Caco-2 (cell line): ENCODE data around the gene RAB11FIP4. TPM values are rescaled to one million over a fixed set of nuclear protein-coding genes. Genes with fewer than 3 reads are reported as not detected.

Experiments
- BruUV-seq: library from RNA; stranded (reverse); fragments of 400-500 nt; replicated peaks from 2 replicates; lab custom pipeline; 2021; lab: Mats Ljungman, UMichigan
- CTCF ChIA-PET: fragments of 300-600 bp; sonication (Branson Sonifier 250); formaldehyde crosslinking; loops from one replicate; lab custom pipeline; 2022; ENCODE audit warnings: antibody characterized with exemption; lab: Charles Lee
- POLR2A ChIA-PET: fragments of 300-600 bp; sonication (Branson Sonifier 250); formaldehyde crosslinking; loops from one replicate; lab custom pipeline; 2022; ENCODE audit warnings: antibody characterized with exemption; lab: Charles Lee
- DNase-seq, 2 experiments: peaks; one replicate each; pipeline versions ENCODE4 v3.0.0 to v3.0.0-alpha.2; 2020 to 2022
- H3K27me3 ChIP-seq: replicated peaks from 2 replicates; pipeline ENCODE4 v1.6.0; 2011; ENCODE audit warnings: low read length; ENCODE audit not compliant: control insufficient read depth, insufficient read depth
- H3K36me3 ChIP-seq: 2 replicates; pipeline ENCODE4 v1.5.1; 2011; ENCODE audit warnings: low read length; ENCODE audit not compliant: control insufficient read depth, insufficient read depth
- H3K4me1 ChIP-seq: fragments of 250-450 bp; sonication (Bioruptor Pico); 2 replicates; pipeline ENCODE4 v1.5.1; 2020; ENCODE audit warnings: mild to moderate bottlenecking
- H3K4me3 ChIP-seq: 2 replicates; pipeline ENCODE4 v1.5.1; 2011; ENCODE audit warnings: low read depth, mild to moderate bottlenecking, control low read depth, low read length
- H3K9me3 ChIP-seq: fragments of 250-450 bp; sonication (Bioruptor Pico); 2 replicates; pipeline ENCODE4 v1.5.1; 2020; ENCODE audit warnings: mild to moderate bottlenecking, moderate library complexity
- H3K27ac Mint-ChIP-seq: one replicate; pipeline ENCODE4 v1.8.0; 2022; ENCODE audit warnings: mixed read lengths; ENCODE audit not compliant: unreplicated experiment
- H3K27me3 Mint-ChIP-seq: one replicate; pipeline ENCODE4 v1.8.0; 2022; ENCODE audit warnings: mixed read lengths; ENCODE audit not compliant: insufficient read depth, unreplicated experiment
- H3K36me3 Mint-ChIP-seq: one replicate; pipeline ENCODE4 v1.8.0; 2022; ENCODE audit warnings: mild to moderate bottlenecking, mixed read lengths; ENCODE audit not compliant: insufficient read depth, unreplicated experiment
- H3K4me1 Mint-ChIP-seq: one replicate; pipeline ENCODE4 v1.8.0; 2022; ENCODE audit warnings: low read depth, mixed read lengths; ENCODE audit not compliant: unreplicated experiment
- H3K4me3 Mint-ChIP-seq: one replicate; pipeline ENCODE4 v1.8.0; 2022; ENCODE audit warnings: mild to moderate bottlenecking, moderate library complexity, mixed read lengths; ENCODE audit not compliant: unreplicated experiment
- H3K9me3 Mint-ChIP-seq: one replicate; pipeline ENCODE4 v1.8.0; 2022; ENCODE audit warnings: mixed read lengths; ENCODE audit not compliant: unreplicated experiment
- CTCF ChIP-seq, 2 experiments: fragments of 200-600 bp in 1 of 2; IDR thresholded peaks; 1 replicate in 1 of 2; 2 replicates in 1 of 2; pipeline versions ENCODE4 v1.5.1 to v1.8.0; 2011 to 2022; ENCODE audit warnings: antibody characterized with exemption in 1 of 2, control low read depth in 1 of 2, inconsistent platforms in 1 of 2, low read depth in 1 of 2, low read length in 1 of 2, mild to moderate bottlenecking in 1 of 2, moderate library complexity in 1 of 2; ENCODE audit not compliant: insufficient read depth in 1 of 2, severe bottlenecking in 1 of 2, unreplicated experiment in 1 of 2
- intact Hi-C: fragments of 100-400 bp; cut with micrococcal nuclease; formaldehyde crosslinking; loops from one replicate; pipeline ENCODE4 v1.10.0; 2022; ENCODE audit not compliant: unreplicated experiment
- total RNA-seq: library from RNA; stranded (reverse); gene quantifications from 2 replicates; pipeline ENCODE4 v1.2.3, GENCODE V29; 2022

RAB11FIP4 gene
- total RNA-seq, 1 experiment from 2014 or later, result 90.3 TPM

GRCh38 chr17:31524926-31525800 is 133.7 kb downstream of the RAB11FIP4 start:
- peak; percentile 85 to 92 for DNase-seq
- H3K4me1 Mint-ChIP-seq, result no peaks in the 10 kb centered on the region
- Histone ChIP-seq H3K4me1 (no peaks in the 10 kb centered on the region), H3K27me3 (no peaks in the 10 kb centered on the region), H3K9me3 (no peaks in the 10 kb centered on the region), H3K4me3 (no peak overlapping the region), H3K36me3 (peaks cover 26% of the 10 kb centered on the region)
- ChIA-PET POLR2A (no interaction called here), CTCF (interaction anchor here (0.7 to 2.5 kb wide), 5 partner anchors 10 to 93 kb away, joined by 3 to 11 read pairs (median 3); no protein-coding TSS in a partner anchor)
- peak; percentile 95 to 97 for TF ChIP-seq CTCF (IDR thresholded peaks at IDR 0.05; ENCODE audit: insufficient read depth in 1 of 2, low read depth in 1 of 2, low read length in 1 of 2, severe bottlenecking in 1 of 2, unreplicated experiment in 1 of 2)
- H3K27me3 Mint-ChIP-seq, result no peaks in the 10 kb centered on the region
- intact Hi-C loops, result loop anchor here (1.0 to 10.0 kb wide), 3 partner anchors 60 to 136 kb away; no protein-coding TSS in a partner anchor
- H3K36me3 Mint-ChIP-seq, result peaks cover 75% of the 10 kb centered on the region
- H3K9me3 Mint-ChIP-seq, result no peaks in the 10 kb centered on the region
- H3K4me3 Mint-ChIP-seq, result no peak overlapping the region
- BruUV-seq, result no TSS peak
- no peak overlapping the region for H3K27ac Mint-ChIP-seq

- no peak overlapping the region for H3K4me3 Mint-ChIP-seq
- no peak overlapping the region for H3K27ac Mint-ChIP-seq
- no TSS peak for BruUV-seq
- Histone ChIP-seq H3K36me3 (peaks cover 25% of the 10 kb centered on the region), H3K4me3 (no peak overlapping the region), H3K4me1 (no peaks in the 10 kb centered on the region), H3K27me3 (no peaks in the 10 kb centered on the region), H3K9me3 (no peaks in the 10 kb centered on the region)
- POLR2A ChIA-PET, result no interaction called here
- intact Hi-C loops, result loop anchor here (1.0 to 10.0 kb wide), 3 partner anchors 59 to 137 kb away; no protein-coding TSS in a partner anchor
- TF ChIP-seq CTCF (IDR thresholded peaks at IDR 0.05; ENCODE audit: insufficient read depth in 1 of 2, low read depth in 1 of 2, low read length in 1 of 2, severe bottlenecking in 1 of 2, unreplicated experiment in 1 of 2), result peak; percentile 32 to 59
- H3K36me3 Mint-ChIP-seq, result peaks cover 67% of the 10 kb centered on the region
- CTCF ChIA-PET, result interaction anchor here (2.0 to 2.5 kb wide), 2 partner anchors 87 to 89 kb away, joined by 9 to 11 read pairs; no protein-coding TSS in a partner anchor
- no peaks in the 10 kb centered on the region for H3K9me3 Mint-ChIP-seq
- H3K4me1 Mint-ChIP-seq, result no peaks in the 10 kb centered on the region
- peak in 1 of 2 experiments; percentile 66 for DNase-seq
- no peaks in the 10 kb centered on the region for H3K27me3 Mint-ChIP-seq
Measured at GRCh38 chr17:31525801-31526549, 134.5 kb downstream of the RAB11FIP4 start.

- H3K27me3 Mint-ChIP-seq, result no peaks in the 10 kb centered on the region
- intact Hi-C loops, result loop anchor here (10.0 kb wide), 1 partner anchor 57 kb away; no protein-coding TSS in a partner anchor
Measured at GRCh38 chr17:31527606-31528005, 136.1 kb downstream of the RAB11FIP4 start.

More at GRCh38 chr17:31527606-31528005, 136.1 kb downstream of the RAB11FIP4 start:
- Mint-ChIP-seq H3K27ac (no peak overlapping the region), H3K36me3 (peaks cover 67% of the 10 kb centered on the region), H3K4me1 (no peaks in the 10 kb centered on the region), H3K9me3 (no peaks in the 10 kb centered on the region), H3K4me3 (no peak overlapping the region)
- ChIA-PET CTCF (interaction anchor here (0.8 to 1.5 kb wide), 2 partner anchors 10 to 39 kb away, joined by 3 to 4 read pairs; no protein-coding TSS in a partner anchor), POLR2A (interaction anchor here (0.6 kb wide), 1 partner anchor 36 kb away, joined by 3 read pairs; no protein-coding TSS in a partner anchor)
- H3K9me3 ChIP-seq, result no peaks in the 10 kb centered on the region
- TF ChIP-seq CTCF (IDR thresholded peaks at IDR 0.05; ENCODE audit: insufficient read depth in 1 of 2, low read depth in 1 of 2, low read length in 1 of 2, severe bottlenecking in 1 of 2, unreplicated experiment in 1 of 2), result no peak
- peaks cover 21% of the 10 kb centered on the region for H3K36me3 ChIP-seq
- no peaks in the 10 kb centered on the region for H3K27me3 ChIP-seq
- BruUV-seq, result no TSS peak
- no peak overlapping the region for H3K4me3 ChIP-seq
- H3K4me1 ChIP-seq, result no peaks in the 10 kb centered on the region
- no peak for DNase-seq
